K562 (cell line): ENCODE measurements around the gene ZKSCAN4. TPM values are rescaled to one million over a fixed set of nuclear protein-coding genes. Genes with fewer than 3 reads are reported as not detected.

ENCODE experiments used
- CLOCK ChIP-seq: fragments of 250-450 bp; sonication (Bioruptor Pico); IDR thresholded peaks from 2 replicates; pipeline ENCODE4 v1.4.0; 2020; ENCODE audit warnings: mild to moderate bottlenecking, moderate library complexity, borderline replicate concordance
- EGR1 ChIP-seq: fragments of 450-650 bp; conservative IDR thresholded peaks from 2 replicates; pipeline ENCODE4 v1.6.1; 2017; ENCODE audit warnings: mild to moderate bottlenecking
- HDAC3 ChIP-seq: fragments of 450-650 bp; IDR thresholded peaks from 2 replicates; pipeline ENCODE4 v1.6.1; 2018; ENCODE audit warnings: borderline replicate concordance, mild to moderate bottlenecking, moderate library complexity; ENCODE audit not compliant: partially characterized antibody
- HNRNPLL ChIP-seq: fragments of 200-400 bp; formaldehyde crosslinking; IDR thresholded peaks from 2 replicates; pipeline ENCODE4 v1.6.1; 2017; ENCODE audit warnings: low read length, low read depth, mild to moderate bottlenecking; ENCODE audit not compliant: poor library complexity, severe bottlenecking
- MGA ChIP-seq: fragments of 450-650 bp; IDR thresholded peaks from 2 replicates; pipeline ENCODE4 v1.6.1; 2016; ENCODE audit warnings: mild to moderate bottlenecking, moderate library complexity
- NFXL1 ChIP-seq: fragments of 450-650 bp; formaldehyde crosslinking; IDR thresholded peaks from 2 replicates; pipeline ENCODE4 v1.4.0; 2021; ENCODE audit warnings: mild to moderate bottlenecking
- THAP12 ChIP-seq: fragments of 250-450 bp; sonication (Bioruptor Pico); IDR thresholded peaks from 2 replicates; pipeline ENCODE4 v1.9.0; 2021; ENCODE audit warnings: mild to moderate bottlenecking, inconsistent platforms
- ZBTB7A ChIP-seq: IDR thresholded peaks from 2 replicates; pipeline ENCODE4 v1.6.1; 2011; ENCODE audit warnings: low read depth, mild to moderate bottlenecking, low read length, moderate library complexity, borderline replicate concordance; ENCODE audit not compliant: control insufficient read depth
- polyA plus RNA-seq, 8 experiments: library from polyadenylated mRNA; depleted of rRNA in 4 of 8; stranded (reverse) in 5 of 8; unstranded in 3 of 8; fragments of >200 nt; fragmentation: Nextera tagmentation in 2 of 8; fragmentation: Illumina TruSeq in 1 of 8; extraction: Ambion mirVana in 2 of 8; extraction: Trizol in 1 of 8; gene quantifications; 2 replicates each; pipeline versions ENCODE4 v1.2.1 to v1.2.3, GENCODE V29; 2011 to 2014; ENCODE audit warnings: inconsistent platforms in 1 of 8, missing spikeins in 1 of 8
- total RNA-seq, 7 experiments: library from RNA; depleted of rRNA in 6 of 7; stranded (reverse); fragments of >200 nt in 6 of 7; fragmentation: Illumina TruSeq in 2 of 7; extraction: Trizol in 2 of 7; gene quantifications; 2 replicates each; pipeline versions ENCODE4 v1.2.1 to v1.2.3, GENCODE V29; 2011 to 2021; ENCODE audit warnings: low replicate concordance in 1 of 7

Gene ZKSCAN4
- total and polyA plus RNA-seq, 9 of the 15 experiments (the other 6 are each of a cell fraction or from before 2014, with no cell fraction given) = 1.2 to 5.3 (median 4.7) TPM

- TF ChIP-seq THAP12 (CRISPR knock-in tag) = peak; percentile 97
- peak; percentile 68 for TF ChIP-seq ZBTB7A
- TF ChIP-seq NFXL1 (CRISPR knock-in tag) = no peak
- TF ChIP-seq HNRNPLL = no peak
- TF ChIP-seq EGR1 = peak; percentile 72
- peak; percentile 31 for TF ChIP-seq HDAC3
- peak; percentile 57; the same call in 1 of the 2 replicates for TF ChIP-seq MGA
- TF ChIP-seq CLOCK (CRISPR knock-in tag) = no peak
Measured at GRCh38 chr6:28225056-28225834, 26.8 kb downstream of the ZKSCAN4 start, which contains the start of gene ZSCAN9 (continued).
